Measurements from ENCODE around the gene SOS1.

Gene SOS1

GRCh38 chr2:39124000-39124745 lies 3.3 kb upstream of the SOS1 start:
- Histone ChIP-seq H3K27ac (peak overlapping the region; percentile 78), H3K27me3 (ENCODE audit: insufficient read depth, low read depth, severe bottlenecking) (no peaks in the 10 kb centered on the region), H3K36me3 (no peaks in the 10 kb centered on the region), H3K9me3 (ENCODE audit: severe bottlenecking) (no peaks in the 10 kb centered on the region), H3K4me3 (ENCODE audit: low read depth, low read length) (peak overlapping the region; percentile 79)
- peak; percentile 89 for TF ChIP-seq CTCF (IDR thresholded peaks at IDR 0.05; ENCODE audit: low read depth, low read length)
- DNase-seq, result peak; percentile 99

GRCh38 chr2:39123436-39123999 lies 2.7 kb upstream of the SOS1 start:
- no peaks in the 10 kb centered on the region for H3K9me3 ChIP-seq (ENCODE audit: severe bottlenecking)
- no peak for TF ChIP-seq CTCF (IDR thresholded peaks at IDR 0.05; ENCODE audit: low read depth, low read length)

GRCh38 chr2:39121523-39122063 lies 742 bp upstream of the SOS1 start:
- DNase-seq, result no peak
- Histone ChIP-seq H3K9me3 (ENCODE audit: severe bottlenecking) (no peaks in the 10 kb centered on the region), H3K4me3 (ENCODE audit: low read depth, low read length) (peak overlapping the region; percentile 77), H3K36me3 (no peaks in the 10 kb centered on the region; the same call in 1 of the 2 replicates), H3K27ac (peak overlapping the region; percentile 81), H3K27me3 (ENCODE audit: insufficient read depth, low read depth, severe bottlenecking) (no peaks in the 10 kb centered on the region)
- no peak for TF ChIP-seq CTCF (IDR thresholded peaks at IDR 0.05; ENCODE audit: low read depth, low read length)

More at GRCh38 chr2:39123436-39123999, 2.7 kb upstream of the SOS1 start:
- H3K36me3 ChIP-seq, result no peaks in the 10 kb centered on the region
- H3K27me3 ChIP-seq (ENCODE audit: insufficient read depth, low read depth, severe bottlenecking), result no peaks in the 10 kb centered on the region
- no peak for DNase-seq
- H3K4me3 ChIP-seq (ENCODE audit: low read depth, low read length), result peak overlapping the region; percentile 79
- peak overlapping the region; percentile 76 for H3K27ac ChIP-seq

- no peaks in the 10 kb centered on the region for H3K9me3 ChIP-seq (ENCODE audit: severe bottlenecking)
- H3K27ac ChIP-seq, result peak overlapping the region; percentile 81
- DNase-seq, result no peak
- no peaks in the 10 kb centered on the region for H3K27me3 ChIP-seq (ENCODE audit: insufficient read depth, low read depth, severe bottlenecking)
- no peak for TF ChIP-seq CTCF (IDR thresholded peaks at IDR 0.05; ENCODE audit: low read depth, low read length)
- peak overlapping the region; percentile 77 for H3K4me3 ChIP-seq (ENCODE audit: low read depth, low read length)
- H3K36me3 ChIP-seq, result no peaks in the 10 kb centered on the region; the same call in 1 of the 2 replicates
Observed at GRCh38 chr2:39120521-39120770, 405 bp downstream of the SOS1 start.

- DNase-seq, result peak; percentile 90
- TF ChIP-seq CTCF (IDR thresholded peaks at IDR 0.05; ENCODE audit: low read depth, low read length), result peak; percentile 35
Observed at GRCh38 chr2:39119732-39120520, 925 bp downstream of the SOS1 start.

More at GRCh38 chr2:39119732-39120520, 925 bp downstream of the SOS1 start:
- Histone ChIP-seq H3K9me3 (ENCODE audit: severe bottlenecking) (no peaks in the 10 kb centered on the region), H3K4me3 (ENCODE audit: low read depth, low read length) (peak overlapping the region; percentile 77), H3K27ac (peak overlapping the region; percentile 69), H3K27me3 (ENCODE audit: insufficient read depth, low read depth, severe bottlenecking) (no peaks in the 10 kb centered on the region), H3K36me3 (no peaks in the 10 kb centered on the region; the same call in 1 of the 2 replicates)
